H7 (cell line): ENCODE results near the gene LRRC56. TPM values are rescaled to one million over a fixed set of nuclear protein-coding genes. Genes with fewer than 3 reads are reported as not detected.

Source experiments
- total RNA-seq: library from RNA; depleted of rRNA; stranded (reverse); fragments of >200 nt; shearing (Covaris generic); gene quantifications from 2 replicates; pipeline ENCODE4 v1.2.3, GENCODE V29; 2014; rRNA removed

Gene LRRC56
- total RNA-seq, 1 experiment from 2014 or later: 1.5 TPM

Other genes with a start within 250 kb of the LRRC56 start
- gene PGGHG, start 248.4 kb upstream of the LRRC56 start, total RNA-seq: 69.0 and 102 TPM in 2 replicates
- not detected in 2 replicates for gene IFITM5, start 238.0 kb upstream of the LRRC56 start, total RNA-seq
- gene IFITM2, start 229.7 kb upstream of the LRRC56 start, total RNA-seq: 374 and 379 TPM in 2 replicates
- 1,398 and 1,404 TPM in 2 replicates for gene IFITM1, start 223.5 kb upstream of the LRRC56 start, total RNA-seq
- 278 and 328 TPM in 2 replicates for gene IFITM3, start 216.7 kb upstream of the LRRC56 start, total RNA-seq
- gene B4GALNT4, start 168.0 kb upstream of the LRRC56 start, total RNA-seq: 56.0 and 62.6 TPM in 2 replicates
- 2.1 and 3.6 TPM in 2 replicates for gene PKP3, start 143.3 kb upstream of the LRRC56 start, total RNA-seq
- gene SIGIRR, start 122.5 kb upstream of the LRRC56 start, total RNA-seq: 39.5 and 44.9 TPM in 2 replicates
- 0.83 and 2.2 TPM in 2 replicates for gene ANO9, start 95.5 kb upstream of the LRRC56 start, total RNA-seq
- 40.9 and 47.5 TPM in 2 replicates for gene PTDSS2, start 87.2 kb upstream of the LRRC56 start, total RNA-seq
- 98.9 and 104 TPM in 2 replicates for gene RNH1, start 30.3 kb upstream of the LRRC56 start, total RNA-seq
- 27.1 and 57.9 TPM in 2 replicates for gene HRAS, start 2.0 kb upstream of the LRRC56 start, total RNA-seq
- 2.7 and 4.0 TPM in 2 replicates for gene LMNTD2, start 23.2 kb downstream of the LRRC56 start, total RNA-seq
- 28.2 and 37.0 TPM in 2 replicates for gene RASSF7, start 23.4 kb downstream of the LRRC56 start, total RNA-seq
- 37.5 and 42.1 TPM in 2 replicates for gene PHRF1, start 38.9 kb downstream of the LRRC56 start, total RNA-seq
- gene IRF7, start 78.4 kb downstream of the LRRC56 start, total RNA-seq: 13.6 and 14.6 TPM in 2 replicates
- gene CDHR5, start 87.4 kb downstream of the LRRC56 start, total RNA-seq: not detected in 2 replicates
- not detected in 2 replicates for gene SCT, start 89.7 kb downstream of the LRRC56 start, total RNA-seq
- 1.8 and 2.1 TPM in 2 replicates for gene DRD4, start 99.7 kb downstream of the LRRC56 start, total RNA-seq
- 69.0 and 74.6 TPM in 2 replicates for gene DEAF1, start 157.7 kb downstream of the LRRC56 start, total RNA-seq
- gene TMEM80, start 158.3 kb downstream of the LRRC56 start, total RNA-seq: 27.0 and 36.0 TPM in 2 replicates
- gene EPS8L2, start 168.7 kb downstream of the LRRC56 start, total RNA-seq: 3.7 and 18.8 TPM in 2 replicates
- gene TALDO1, start 209.9 kb downstream of the LRRC56 start, total RNA-seq: 264 and 269 TPM in 2 replicates
- 48.7 and 54.6 TPM in 2 replicates for gene GATD1, start 240.0 kb downstream of the LRRC56 start, total RNA-seq